Measurements from ENCODE around the gene DYNC1I2. TPM values are rescaled to one million over a fixed set of nuclear protein-coding genes. Genes with fewer than 3 reads are reported as not detected.

Gene DYNC1I2
- total and polyA plus RNA-seq, 2 experiments from 2014 or later = 79.4 to 102 TPM

- TF ChIP-seq, protein P1, sequence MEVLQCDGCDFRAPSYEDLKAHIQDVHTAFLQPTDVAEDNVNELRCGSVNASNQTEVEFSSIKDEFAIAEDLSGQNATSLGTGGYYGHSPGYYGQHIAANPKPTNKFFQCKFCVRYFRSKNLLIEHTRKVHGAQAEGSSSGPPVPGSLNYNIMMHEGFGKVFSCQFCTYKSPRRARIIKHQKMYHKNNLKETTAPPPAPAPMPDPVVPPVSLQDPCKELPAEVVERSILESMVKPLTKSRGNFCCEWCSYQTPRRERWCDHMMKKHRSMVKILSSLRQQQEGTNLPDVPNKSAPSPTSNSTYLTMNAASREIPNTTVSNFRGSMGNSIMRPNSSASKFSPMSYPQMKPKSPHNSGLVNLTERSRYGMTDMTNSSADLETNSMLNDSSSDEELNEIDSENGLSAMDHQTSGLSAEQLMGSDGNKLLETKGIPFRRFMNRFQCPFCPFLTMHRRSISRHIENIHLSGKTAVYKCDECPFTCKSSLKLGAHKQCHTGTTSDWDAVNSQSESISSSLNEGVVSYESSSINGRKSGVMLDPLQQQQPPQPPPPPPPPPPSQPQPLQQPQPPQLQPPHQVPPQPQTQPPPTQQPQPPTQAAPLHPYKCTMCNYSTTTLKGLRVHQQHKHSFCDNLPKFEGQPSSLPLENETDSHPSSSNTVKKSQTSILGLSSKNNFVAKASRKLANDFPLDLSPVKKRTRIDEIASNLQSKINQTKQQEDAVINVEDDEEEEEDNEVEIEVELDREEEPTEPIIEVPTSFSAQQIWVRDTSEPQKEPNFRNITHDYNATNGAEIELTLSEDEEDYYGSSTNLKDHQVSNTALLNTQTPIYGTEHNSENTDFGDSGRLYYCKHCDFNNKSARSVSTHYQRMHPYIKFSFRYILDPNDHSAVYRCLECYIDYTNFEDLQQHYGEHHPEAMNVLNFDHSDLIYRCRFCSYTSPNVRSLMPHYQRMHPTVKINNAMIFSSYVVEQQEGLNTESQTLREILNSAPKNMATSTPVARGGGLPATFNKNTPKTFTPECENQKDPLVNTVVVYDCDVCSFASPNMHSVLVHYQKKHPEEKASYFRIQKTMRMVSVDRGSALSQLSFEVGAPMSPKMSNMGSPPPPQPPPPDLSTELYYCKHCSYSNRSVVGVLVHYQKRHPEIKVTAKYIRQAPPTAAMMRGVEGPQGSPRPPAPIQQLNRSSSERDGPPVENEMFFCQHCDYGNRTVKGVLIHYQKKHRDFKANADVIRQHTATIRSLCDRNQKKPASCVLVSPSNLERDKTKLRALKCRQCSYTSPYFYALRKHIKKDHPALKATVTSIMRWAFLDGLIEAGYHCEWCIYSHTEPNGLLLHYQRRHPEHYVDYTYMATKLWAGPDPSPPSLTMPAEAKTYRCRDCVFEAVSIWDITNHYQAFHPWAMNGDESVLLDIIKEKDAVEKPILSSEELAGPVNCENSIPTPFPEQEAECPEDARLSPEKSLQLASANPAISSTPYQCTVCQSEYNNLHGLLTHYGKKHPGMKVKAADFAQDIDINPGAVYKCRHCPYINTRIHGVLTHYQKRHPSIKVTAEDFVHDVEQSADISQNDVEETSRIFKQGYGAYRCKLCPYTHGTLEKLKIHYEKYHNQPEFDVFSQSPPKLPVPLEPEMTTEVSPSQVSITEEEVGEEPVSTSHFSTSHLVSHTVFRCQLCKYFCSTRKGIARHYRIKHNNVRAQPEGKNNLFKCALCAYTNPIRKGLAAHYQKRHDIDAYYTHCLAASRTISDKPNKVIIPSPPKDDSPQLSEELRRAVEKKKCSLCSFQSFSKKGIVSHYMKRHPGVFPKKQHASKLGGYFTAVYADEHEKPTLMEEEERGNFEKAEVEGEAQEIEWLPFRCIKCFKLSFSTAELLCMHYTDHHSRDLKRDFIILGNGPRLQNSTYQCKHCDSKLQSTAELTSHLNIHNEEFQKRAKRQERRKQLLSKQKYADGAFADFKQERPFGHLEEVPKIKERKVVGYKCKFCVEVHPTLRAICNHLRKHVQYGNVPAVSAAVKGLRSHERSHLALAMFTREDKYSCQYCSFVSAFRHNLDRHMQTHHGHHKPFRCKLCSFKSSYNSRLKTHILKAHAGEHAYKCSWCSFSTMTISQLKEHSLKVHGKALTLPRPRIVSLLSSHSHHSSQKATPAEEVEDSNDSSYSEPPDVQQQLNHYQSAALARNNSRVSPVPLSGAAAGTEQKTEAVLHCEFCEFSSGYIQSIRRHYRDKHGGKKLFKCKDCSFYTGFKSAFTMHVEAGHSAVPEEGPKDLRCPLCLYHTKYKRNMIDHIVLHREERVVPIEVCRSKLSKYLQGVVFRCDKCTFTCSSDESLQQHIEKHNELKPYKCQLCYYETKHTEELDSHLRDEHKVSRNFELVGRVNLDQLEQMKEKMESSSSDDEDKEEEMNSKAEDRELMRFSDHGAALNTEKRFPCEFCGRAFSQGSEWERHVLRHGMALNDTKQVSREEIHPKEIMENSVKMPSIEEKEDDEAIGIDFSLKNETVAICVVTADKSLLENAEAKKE (CRISPR knock-in tag; IDR thresholded peaks at IDR 0.05) = no peak
- TF ChIP-seq STAT1 (IDR thresholded peaks at IDR 0.05; ENCODE audit: unreplicated experiment) (no peak), EZH2 (IDR thresholded peaks at IDR 0.05; ENCODE audit: low read depth, unreplicated experiment) (no peak), ZNF114 (CRISPR knock-in tag; IDR thresholded peaks at IDR 0.05) (no peak)
- TF ChIP-seq, protein P2, sequence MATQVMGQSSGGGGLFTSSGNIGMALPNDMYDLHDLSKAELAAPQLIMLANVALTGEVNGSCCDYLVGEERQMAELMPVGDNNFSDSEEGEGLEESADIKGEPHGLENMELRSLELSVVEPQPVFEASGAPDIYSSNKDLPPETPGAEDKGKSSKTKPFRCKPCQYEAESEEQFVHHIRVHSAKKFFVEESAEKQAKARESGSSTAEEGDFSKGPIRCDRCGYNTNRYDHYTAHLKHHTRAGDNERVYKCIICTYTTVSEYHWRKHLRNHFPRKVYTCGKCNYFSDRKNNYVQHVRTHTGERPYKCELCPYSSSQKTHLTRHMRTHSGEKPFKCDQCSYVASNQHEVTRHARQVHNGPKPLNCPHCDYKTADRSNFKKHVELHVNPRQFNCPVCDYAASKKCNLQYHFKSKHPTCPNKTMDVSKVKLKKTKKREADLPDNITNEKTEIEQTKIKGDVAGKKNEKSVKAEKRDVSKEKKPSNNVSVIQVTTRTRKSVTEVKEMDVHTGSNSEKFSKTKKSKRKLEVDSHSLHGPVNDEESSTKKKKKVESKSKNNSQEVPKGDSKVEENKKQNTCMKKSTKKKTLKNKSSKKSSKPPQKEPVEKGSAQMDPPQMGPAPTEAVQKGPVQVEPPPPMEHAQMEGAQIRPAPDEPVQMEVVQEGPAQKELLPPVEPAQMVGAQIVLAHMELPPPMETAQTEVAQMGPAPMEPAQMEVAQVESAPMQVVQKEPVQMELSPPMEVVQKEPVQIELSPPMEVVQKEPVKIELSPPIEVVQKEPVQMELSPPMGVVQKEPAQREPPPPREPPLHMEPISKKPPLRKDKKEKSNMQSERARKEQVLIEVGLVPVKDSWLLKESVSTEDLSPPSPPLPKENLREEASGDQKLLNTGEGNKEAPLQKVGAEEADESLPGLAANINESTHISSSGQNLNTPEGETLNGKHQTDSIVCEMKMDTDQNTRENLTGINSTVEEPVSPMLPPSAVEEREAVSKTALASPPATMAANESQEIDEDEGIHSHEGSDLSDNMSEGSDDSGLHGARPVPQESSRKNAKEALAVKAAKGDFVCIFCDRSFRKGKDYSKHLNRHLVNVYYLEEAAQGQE (IDR thresholded peaks at IDR 0.05; ENCODE audit: unreplicated experiment) = no peak
These were observed 98.2 kb downstream of the DYNC1I2 start (continued) for GRCh38 chr2:171785450-171785849.

Measured in GM23338 (cell line).